Measurements from ENCODE around the gene GBA2.
A peak's percentile ranks its signal among the peaks of the same experiment; 100 is the strongest.

The GBA2 gene

GRCh38 chr9:35716230-35716629, 32.8 kb downstream of the GBA2 start:
- DNase-seq (ENCODE audit: low read depth): no peak

GRCh38 chr9:35714579-35715252, 34.3 kb downstream of the GBA2 start:
- DNase-seq (ENCODE audit: low read depth): no peak

GRCh38 chr9:35714123-35714522, 34.9 kb downstream of the GBA2 start:
- no peak for DNase-seq (ENCODE audit: low read depth)

DNA sequence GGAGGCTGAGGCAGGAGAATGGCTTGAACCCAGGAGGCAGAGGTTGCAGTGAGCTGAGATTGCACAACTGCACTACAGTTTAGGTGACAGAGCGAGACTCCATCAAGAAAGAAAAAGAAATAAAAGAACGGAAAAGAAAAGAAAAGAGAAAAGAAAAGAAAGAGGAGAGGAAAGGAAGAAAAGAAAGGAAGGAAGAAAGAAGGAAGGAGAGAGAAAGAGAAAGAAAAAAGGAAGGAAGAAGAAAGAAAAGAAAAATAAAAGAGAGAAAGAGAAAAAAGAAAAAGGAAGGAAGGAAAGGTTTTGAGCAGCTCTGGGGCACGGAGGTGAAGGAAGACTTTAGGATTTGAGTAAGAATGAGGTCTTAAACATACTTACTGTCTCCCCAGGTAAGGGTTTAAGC, 35.5 kb downstream of the GBA2 start:
- DNase-seq (ENCODE audit: low read depth): no peak

DNA sequence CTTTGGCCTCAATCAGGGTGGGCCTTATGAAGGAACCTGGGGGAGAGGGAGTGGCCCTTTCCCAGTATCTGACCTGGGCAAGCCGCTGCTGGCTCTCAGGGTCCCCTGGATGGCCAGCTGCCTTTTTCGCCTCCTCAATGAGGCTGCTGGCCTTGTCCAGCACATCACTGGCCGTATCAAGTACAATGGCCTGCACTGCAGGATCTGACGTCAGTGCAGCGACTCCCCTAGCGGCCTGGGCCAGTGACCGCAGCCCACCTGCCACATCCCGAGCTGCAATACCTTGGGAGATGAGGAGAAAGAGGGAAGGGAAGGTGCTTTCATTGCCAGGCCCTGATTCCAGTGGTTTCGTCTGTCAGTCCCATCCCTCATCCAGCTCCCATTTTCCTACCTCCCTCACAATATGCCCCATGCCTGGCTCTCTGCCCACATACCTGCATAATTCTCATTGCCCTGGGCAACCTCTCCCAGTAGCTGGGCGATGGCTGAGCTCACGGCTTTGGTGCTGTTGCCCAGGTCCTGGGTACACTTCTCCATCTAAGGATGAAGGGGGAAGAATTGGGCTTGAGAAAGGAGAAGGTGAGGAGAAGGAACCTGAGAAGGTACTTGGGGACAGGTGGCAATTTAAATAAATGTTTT, 36.1 kb downstream of the GBA2 start:
- no peak for DNase-seq (ENCODE audit: low read depth)

DNA sequence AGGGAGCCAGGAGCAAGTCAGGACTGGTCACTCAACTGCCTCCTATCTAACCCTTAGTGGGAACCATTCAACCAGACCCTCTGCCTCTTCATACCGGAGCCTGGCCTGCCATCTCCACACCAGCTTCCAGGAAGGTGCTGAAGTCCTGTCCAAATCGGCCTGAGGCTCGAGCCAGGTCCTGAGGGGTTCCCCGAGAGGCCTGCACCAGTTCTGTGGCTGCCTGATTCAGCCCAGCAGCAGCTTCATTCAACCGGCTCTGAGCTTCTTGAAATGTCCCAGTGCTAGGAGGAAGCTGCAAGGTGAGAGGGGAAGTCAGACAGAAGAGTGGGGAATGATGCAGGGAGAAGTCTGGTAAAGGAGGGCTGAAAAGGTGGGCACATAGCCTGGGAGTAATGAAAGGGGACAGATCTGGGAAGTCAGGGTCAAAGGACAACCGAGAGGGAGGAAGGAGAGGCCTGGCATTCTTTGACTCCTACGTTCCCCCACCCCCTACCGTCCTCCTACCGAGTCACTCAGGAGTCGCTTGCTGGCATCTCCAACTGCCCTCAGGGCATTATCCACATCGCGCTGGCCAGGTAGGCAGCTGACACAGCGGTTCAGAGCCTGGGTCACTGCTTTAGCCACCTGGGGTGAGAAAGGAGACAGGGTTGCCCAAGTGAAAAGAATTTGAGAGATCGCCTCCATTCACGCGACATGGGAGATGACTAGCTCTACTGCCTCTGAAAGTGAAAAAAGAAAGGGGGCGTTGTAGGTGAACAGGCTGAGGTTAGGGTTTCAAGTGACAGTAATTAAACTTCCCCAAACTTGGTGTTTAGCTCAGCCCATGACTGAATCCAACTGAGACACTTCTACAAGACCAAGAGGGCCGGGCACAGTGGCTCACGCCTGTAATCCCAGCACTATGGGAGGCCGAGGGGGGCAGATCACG, 37.3 kb downstream of the GBA2 start:
- DNase-seq (ENCODE audit: low read depth): no peak

DNA sequence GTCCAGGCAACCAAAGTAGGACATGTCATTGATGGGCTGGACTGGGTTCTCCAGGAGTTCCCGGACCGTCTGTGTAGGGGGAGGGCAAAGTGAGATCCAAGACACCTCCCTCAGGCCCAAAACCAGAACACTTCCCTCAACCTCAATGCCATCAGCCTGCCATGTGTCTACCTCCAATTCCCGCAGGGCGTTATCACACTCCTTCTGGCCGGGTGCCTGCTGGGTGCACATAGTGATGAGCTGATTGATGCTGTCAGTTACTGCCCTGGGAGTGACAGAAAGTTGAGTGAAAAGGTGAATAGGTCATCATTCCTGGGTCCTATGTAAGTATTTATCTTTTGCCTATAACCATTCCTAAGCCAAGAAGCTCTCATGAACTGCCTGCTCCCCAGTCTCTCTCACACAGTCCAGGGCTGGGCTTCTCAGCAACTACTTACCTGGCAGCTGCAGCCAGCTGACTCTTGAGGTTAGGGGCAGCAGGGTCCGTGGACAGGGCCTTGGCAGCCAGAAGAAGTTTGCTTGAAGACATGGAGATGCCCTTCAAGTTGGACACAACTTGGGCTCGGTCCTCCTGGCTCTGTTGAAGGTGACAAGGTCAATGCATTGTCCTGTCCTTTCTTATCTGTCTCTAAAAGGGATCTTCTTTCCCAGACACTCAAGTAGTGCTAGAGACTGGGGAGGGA, 38.1 kb downstream of the GBA2 start:
- DNase-seq (ENCODE audit: low read depth): no peak

GRCh38 chr9:35708146-35708545, 40.9 kb downstream of the GBA2 start:
- DNase-seq (ENCODE audit: low read depth): no peak

GRCh38 chr9:35706951-35707350, 42.1 kb downstream of the GBA2 start:
- no peak for DNase-seq (ENCODE audit: low read depth)

- no peak for DNase-seq (ENCODE audit: low read depth)
Measured at GRCh38 chr9:35705836-35706430, 43.1 kb downstream of the GBA2 start.

GRCh38 chr9:35705372-35705771, 43.7 kb downstream of the GBA2 start:
- DNase-seq (ENCODE audit: low read depth): no peak

DNA sequence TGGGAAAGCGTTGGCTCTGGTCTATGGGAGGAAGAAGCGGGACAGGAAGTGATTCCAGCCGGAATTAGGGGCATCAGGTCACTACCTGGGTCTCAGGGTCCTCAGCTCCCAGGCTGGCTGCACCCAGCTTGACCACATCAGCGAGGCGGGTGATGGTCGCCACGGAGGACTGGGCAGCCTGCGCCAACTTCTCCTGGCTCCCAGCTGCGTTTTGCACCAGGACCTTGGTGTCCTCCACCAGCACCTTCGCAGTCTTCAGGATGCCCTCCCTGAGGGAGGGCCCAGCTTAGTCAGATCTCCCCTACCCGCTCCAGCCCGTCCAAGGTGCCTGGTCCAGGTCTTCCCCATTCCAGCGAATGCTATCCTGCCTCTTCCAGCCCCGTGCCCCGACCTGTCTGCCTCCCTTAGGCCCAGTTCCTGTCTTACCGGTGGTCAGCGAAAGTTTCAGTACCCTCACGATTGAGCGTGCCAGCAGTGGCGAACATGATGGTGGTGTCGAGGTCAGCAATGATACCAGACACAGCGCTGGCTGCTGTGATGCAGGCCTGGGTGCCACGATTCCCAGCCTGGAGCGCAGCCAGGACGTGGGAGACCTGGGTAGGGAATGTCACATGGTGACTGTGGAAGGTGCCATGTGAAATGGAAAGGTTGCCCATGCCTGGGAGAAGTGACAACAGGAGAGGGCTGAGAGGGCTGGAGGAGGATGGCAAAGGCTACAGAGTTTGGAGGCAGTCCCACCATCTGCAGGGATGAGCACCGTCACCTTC, 44.9 kb downstream of the GBA2 start:
- no peak for DNase-seq (ENCODE audit: low read depth)

DNA sequence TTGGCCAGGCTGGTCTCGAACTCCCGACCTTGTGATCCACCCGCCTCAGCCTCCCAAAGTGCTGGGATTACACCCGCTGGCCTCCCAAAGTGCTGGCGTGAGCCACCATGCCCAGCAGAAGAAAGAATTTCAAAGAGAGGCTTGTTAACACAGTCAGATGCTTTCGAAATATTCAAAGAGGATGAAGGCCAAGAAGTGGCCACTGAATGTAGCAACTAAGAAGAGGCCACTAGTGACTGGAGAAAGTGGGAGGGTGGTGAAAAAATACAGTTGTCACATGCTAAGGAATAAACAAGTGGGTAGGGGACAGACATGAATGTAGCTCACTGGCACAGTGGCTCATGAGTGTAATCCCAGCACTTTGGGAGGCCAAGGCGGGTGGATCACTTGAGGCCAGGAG, 46.3 kb downstream of the GBA2 start:
- peak; percentile 29 for DNase-seq (ENCODE audit: low read depth)

DNA sequence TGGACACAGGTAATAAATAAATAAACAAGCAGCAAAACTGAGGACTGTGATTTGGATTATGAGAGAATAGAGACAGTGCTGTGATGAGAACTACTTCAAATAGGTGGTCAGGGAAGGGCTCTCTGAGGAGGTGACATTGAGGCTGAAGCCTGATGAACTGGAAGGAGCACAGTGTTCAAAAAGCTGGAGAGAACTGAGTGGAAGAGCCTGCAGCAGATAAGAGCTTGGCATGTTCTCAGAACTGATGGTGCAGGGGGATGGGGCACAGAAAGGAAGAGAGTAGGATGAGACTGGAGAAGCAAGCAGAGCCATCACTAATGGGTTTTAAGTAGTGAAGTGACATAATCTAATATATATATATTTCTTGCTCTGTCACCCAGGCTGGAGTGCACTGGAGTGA, 48.1 kb downstream of the GBA2 start:
- no peak for DNase-seq (ENCODE audit: low read depth)

- no peak for DNase-seq (ENCODE audit: low read depth)
Measured at GRCh38 chr9:35700031-35700430, 49.0 kb downstream of the GBA2 start.

GRCh38 chr9:35698231-35698630, 50.8 kb downstream of the GBA2 start:
- DNase-seq (ENCODE audit: low read depth): no peak

DNA sequence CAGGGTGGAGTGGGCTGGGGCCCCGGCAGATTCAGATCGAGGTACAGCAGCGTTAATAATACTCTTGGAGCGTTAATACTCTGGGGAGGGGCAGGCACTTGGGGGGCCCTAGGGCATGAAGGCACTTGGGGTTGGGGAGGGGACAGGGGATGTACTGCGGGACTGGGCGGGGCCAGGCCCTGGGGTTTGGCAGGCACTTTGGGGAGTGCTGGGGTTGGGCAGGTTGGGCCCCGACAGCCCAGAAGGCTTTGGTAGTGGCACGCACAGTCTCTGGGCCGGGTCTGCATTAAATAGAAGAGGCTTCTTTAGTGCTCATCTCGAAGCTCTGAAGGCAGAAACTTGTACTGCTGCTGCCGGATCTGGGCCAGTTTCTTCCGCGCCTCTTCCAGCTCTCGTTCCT, 51.5 kb downstream of the GBA2 start:
- DNase-seq (ENCODE audit: low read depth): no peak

DNA sequence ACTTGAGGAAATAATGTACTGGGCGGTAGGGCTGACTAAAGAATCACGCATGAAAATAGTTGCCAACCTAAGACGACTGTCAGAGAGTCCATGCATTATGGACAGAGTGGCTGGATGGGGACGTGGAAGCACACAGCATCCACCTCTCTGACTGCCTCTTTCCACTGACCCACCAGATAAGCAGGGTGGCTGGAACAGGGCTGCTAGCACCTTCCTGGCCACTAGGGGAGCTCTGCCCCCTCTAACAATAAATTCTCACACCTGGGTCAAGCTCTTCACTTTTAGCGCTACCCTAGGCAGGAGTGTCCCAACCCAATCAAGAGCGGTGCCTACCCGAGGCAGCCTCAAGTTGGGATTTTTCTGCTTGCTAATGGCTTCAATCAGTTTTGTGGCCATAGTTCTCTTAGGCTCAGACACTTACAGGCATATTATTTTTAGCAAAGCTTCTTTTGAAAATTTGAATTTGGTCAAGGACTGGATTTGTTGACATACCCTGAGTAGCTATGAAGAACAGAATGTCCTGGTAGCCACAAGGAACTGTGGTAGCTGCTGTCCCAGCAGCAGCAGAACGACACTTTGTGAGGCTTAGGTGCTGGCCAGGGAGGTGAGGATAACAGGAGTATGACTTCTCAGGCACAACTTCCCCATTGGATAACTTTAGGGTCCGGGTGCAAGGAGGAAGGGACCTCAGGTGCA, 52.4 kb downstream of the GBA2 start:
- DNase-seq (ENCODE audit: low read depth): peak; percentile 54

GRCh38 chr9:35695943-35696401, 53.1 kb downstream of the GBA2 start:
- DNase-seq (ENCODE audit: low read depth): peak; percentile 73

GRCh38 chr9:35691757-35692301, 57.2 kb downstream of the GBA2 start:
- no peak for DNase-seq (ENCODE audit: low read depth)

All from amniotic epithelial cell (primary cell).